ENCODE data around the gene NGB.

NGB gene

GRCh38 chr14:77273796-77274195 is 2.8 kb upstream of the NGB start:
- H3K4me3 ChIP-seq (ENCODE audit: low read length), result no peak overlapping the region
- no peak for DNase-seq (ENCODE audit: low read depth)
- TF ChIP-seq CTCF (conservative IDR thresholded peaks at IDR 0.05; ENCODE audit: low read depth, low read length), result no peak

- no peak for DNase-seq (ENCODE audit: low read depth)
- TF ChIP-seq CTCF (conservative IDR thresholded peaks at IDR 0.05; ENCODE audit: low read depth, low read length), result no peak
- no peak overlapping the region for H3K4me3 ChIP-seq (ENCODE audit: low read length)
These were observed 1.3 kb upstream of the NGB start for GRCh38 chr14:77272261-77272660.

- H3K4me3 ChIP-seq (ENCODE audit: low read length), result no peak overlapping the region
- no peak for DNase-seq (ENCODE audit: low read depth)
- TF ChIP-seq CTCF (conservative IDR thresholded peaks at IDR 0.05; ENCODE audit: low read depth, low read length), result no peak
These were observed 469 bp downstream of the NGB start for GRCh38 chr14:77270361-77271112.

GRCh38 chr14:77268989-77269600 is 1.9 kb downstream of the NGB start:
- no peak for TF ChIP-seq CTCF (conservative IDR thresholded peaks at IDR 0.05; ENCODE audit: low read depth, low read length)
- DNase-seq (ENCODE audit: low read depth), result no peak
- no peak overlapping the region for H3K4me3 ChIP-seq (ENCODE audit: low read length)

GRCh38 chr14:77267937-77268699 is 2.9 kb downstream of the NGB start:
- H3K4me3 ChIP-seq (ENCODE audit: low read length), result no peak overlapping the region
- DNase-seq (ENCODE audit: low read depth), result no peak
- TF ChIP-seq CTCF (conservative IDR thresholded peaks at IDR 0.05; ENCODE audit: low read depth, low read length), result no peak

- H3K4me3 ChIP-seq (ENCODE audit: low read length), result no peak overlapping the region
- TF ChIP-seq CTCF (conservative IDR thresholded peaks at IDR 0.05; ENCODE audit: low read depth, low read length), result no peak
- DNase-seq (ENCODE audit: low read depth), result no peak
These were observed 4.7 kb downstream of the NGB start for GRCh38 chr14:77266336-77266735.
